H1 (cell line): Measurements from ENCODE around the gene COL10A1. TPM values are rescaled to one million over a fixed set of nuclear protein-coding genes. Genes with fewer than 3 reads are reported as not detected.

Source experiments
- CTCF ChIA-PET: fragments of 300-600 bp; sonication (Branson Sonifier 250); formaldehyde crosslinking; loops from one replicate; lab custom pipeline; 2021; ENCODE audit not compliant: partially characterized antibody; lab: Charles Lee
- POLR2A ChIA-PET: fragments of 300-600 bp; sonication (Branson Sonifier 250); formaldehyde crosslinking; loops from one replicate; lab custom pipeline; 2021; ENCODE audit warnings: inconsistent platforms; ENCODE audit not compliant: partially characterized antibody; lab: Charles Lee
- DNase-seq, 2 experiments: peaks; one replicate each; pipeline versions ENCODE4 v3.0.0 to v3.0.0-alpha.2; 2010 to 2022; ENCODE audit warnings: low spot score in 2 of 2, low read depth in 1 of 2, mixed read lengths in 1 of 2
- FAIRE-seq: peaks from 2 replicates; lab custom pipeline; 2011; peaks lifted over from hg19 to GRCh38; lab: Jason Lieb, UNC
- H2AFZ ChIP-seq: 2 replicates; pipeline ENCODE4 v1.8.1; 2012; ENCODE audit warnings: low read length, inconsistent platforms
- H2AK5ac ChIP-seq: 2 replicates; pipeline ENCODE4 v1.6.1; 2013; ENCODE audit warnings: low read depth, low read length
- H2BK120ac ChIP-seq: replicated peaks from 2 replicates; pipeline ENCODE3; 2013; ENCODE audit warnings: low read depth, low read length, inconsistent platforms
- H2BK12ac ChIP-seq: 2 replicates; pipeline ENCODE4 v1.6.1; 2013; ENCODE audit warnings: low read depth, low read length
- H2BK15ac ChIP-seq: 2 replicates; pipeline ENCODE4 v1.6.1; 2013; ENCODE audit warnings: low read length
- H2BK20ac ChIP-seq: 2 replicates; pipeline ENCODE4 v1.6.1; 2013; ENCODE audit warnings: low read length
- H2BK5ac ChIP-seq: 2 replicates; pipeline ENCODE4 v1.6.1; 2013; ENCODE audit warnings: low read depth, low read length
- H3K14ac ChIP-seq: 2 replicates; pipeline ENCODE4 v1.6.1; 2013; ENCODE audit warnings: inconsistent platforms; ENCODE audit not compliant: insufficient read length
- H3K18ac ChIP-seq: 2 replicates; pipeline ENCODE4 v1.6.1; 2013; ENCODE audit warnings: low read length; ENCODE audit errors: extremely low read depth
- H3K23ac ChIP-seq: 2 replicates; pipeline ENCODE4 v1.6.1; 2013; ENCODE audit warnings: inconsistent platforms; ENCODE audit not compliant: insufficient read length
- H3K23me2 ChIP-seq: 2 replicates; pipeline ENCODE4 v1.6.1; 2013; ENCODE audit warnings: low read depth, low read length
- H3K27ac ChIP-seq: 2 replicates; pipeline ENCODE4 v1.6.1; 2011; ENCODE audit warnings: low read depth, low read length, inconsistent platforms
- H3K27me3 ChIP-seq, 4 experiments: replicated peaks in 1 of 4; 1 replicate in 1 of 4; 2 replicates in 3 of 4; pipeline versions ENCODE4 v1.6.1 to v1.8.1; 2011 to 2013; ENCODE audit warnings: low read length in 3 of 4, mild to moderate bottlenecking in 3 of 4, inconsistent platforms in 2 of 4, mixed read lengths in 2 of 4, moderate library complexity in 1 of 4; ENCODE audit not compliant: control insufficient read depth in 3 of 4, insufficient read depth in 3 of 4; ENCODE audit errors: extremely low read depth in 1 of 4
- H3K36me3 ChIP-seq, 4 experiments: 2 replicates each; pipeline versions ENCODE4 v1.6.1 to v1.8.1; 2011 to 2013; ENCODE audit warnings: mild to moderate bottlenecking in 4 of 4, low read length in 3 of 4, moderate library complexity in 2 of 4, control low read depth in 1 of 4, inconsistent platforms in 1 of 4; ENCODE audit not compliant: insufficient read depth in 4 of 4, control insufficient read depth in 2 of 4
- H3K4ac ChIP-seq: replicated peaks from 2 replicates; pipeline ENCODE3; 2013; ENCODE audit warnings: low read length, low read depth, mixed read lengths, inconsistent platforms; ENCODE audit not compliant: insufficient read length
- H3K4me1 ChIP-seq, 4 experiments: replicated peaks in 1 of 4; 1 replicate in 1 of 4; 2 replicates in 3 of 4; pipeline versions ENCODE4 v1.6.1 to v1.8.1; 2011 to 2013; ENCODE audit warnings: low read length in 3 of 4, inconsistent platforms in 2 of 4, mixed read lengths in 1 of 4; ENCODE audit not compliant: insufficient read depth in 4 of 4, control insufficient read depth in 3 of 4
- H3K4me2 ChIP-seq, 2 experiments: 2 replicates each; pipeline versions ENCODE4 v1.6.1 to v1.8.1; 2011 to 2013; ENCODE audit warnings: low read depth in 2 of 2, low read length in 2 of 2, control low read depth in 1 of 2, inconsistent platforms in 1 of 2, mild to moderate bottlenecking in 1 of 2; ENCODE audit not compliant: insufficient read depth in 1 of 2
- H3K4me3 ChIP-seq, 4 experiments: fragments of 200-600, 300-600 bp in 1 of 4; sonication (generic), shearing (Covaris generic), sonication (Bioruptor Twin) in 1 of 4; 2 replicates each; pipeline versions ENCODE4 v1.5.1 to v1.8.1; 2011 to 2016; ENCODE audit warnings: low read length in 4 of 4, low read depth in 3 of 4, control low read depth in 2 of 4, inconsistent platforms in 2 of 4, mild to moderate bottlenecking in 2 of 4, mixed read lengths in 1 of 4, moderate library complexity in 1 of 4; ENCODE audit not compliant: insufficient read depth in 2 of 4; ENCODE audit errors: extremely low read depth in 1 of 4
- H3K56ac ChIP-seq: replicated peaks from 2 replicates; pipeline ENCODE3; 2013; ENCODE audit warnings: low read depth, mild to moderate bottlenecking, mixed read lengths, low read length, inconsistent platforms; ENCODE audit not compliant: insufficient read length
- H3K79me1 ChIP-seq: 2 replicates; pipeline ENCODE4 v1.6.1; 2013; ENCODE audit warnings: low read depth, low read length, control low read depth
- H3K79me2 ChIP-seq, 2 experiments: 2 replicates each; pipeline versions ENCODE4 v1.6.1 to v1.8.1; 2012 to 2013; ENCODE audit warnings: low read length in 2 of 2, mild to moderate bottlenecking in 2 of 2, inconsistent platforms in 1 of 2; ENCODE audit not compliant: insufficient read depth in 2 of 2, control insufficient read depth in 1 of 2
- H3K9ac ChIP-seq, 4 experiments: replicated peaks in 1 of 4; 1 replicate in 1 of 4; 2 replicates in 3 of 4; pipeline versions ENCODE4 v1.6.1 to v1.8.1; 2011 to 2013; ENCODE audit warnings: low read depth in 3 of 4, low read length in 3 of 4, control low read depth in 2 of 4, mild to moderate bottlenecking in 2 of 4, moderate library complexity in 2 of 4, inconsistent platforms in 1 of 4; ENCODE audit errors: extremely low read depth in 1 of 4
- H3K9me3 ChIP-seq, 2 experiments: 2 replicates each; pipeline versions ENCODE4 v1.6.1 to v1.8.1; 2012 to 2013; ENCODE audit warnings: mild to moderate bottlenecking in 2 of 2, moderate library complexity in 2 of 2, control low read depth in 1 of 2, inconsistent platforms in 1 of 2, low read depth in 1 of 2, low read length in 1 of 2, mixed read lengths in 1 of 2; ENCODE audit not compliant: insufficient read depth in 2 of 2
- H4K20me1 ChIP-seq, 2 experiments: replicated peaks in 1 of 2; 2 replicates each; pipeline versions ENCODE3 to v1.8.1; 2011 to 2013; ENCODE audit warnings: inconsistent platforms in 2 of 2, low read length in 2 of 2, mild to moderate bottlenecking in 1 of 2; ENCODE audit not compliant: insufficient read depth in 2 of 2, control insufficient read depth in 1 of 2
- H4K5ac ChIP-seq: 2 replicates; pipeline ENCODE4 v1.6.1; 2013; ENCODE audit warnings: low read length, low read depth, mixed read lengths, inconsistent platforms; ENCODE audit not compliant: insufficient read length
- H4K8ac ChIP-seq: 2 replicates; pipeline ENCODE4 v1.8.0; 2013; ENCODE audit warnings: mild to moderate bottlenecking, moderate library complexity, low read length, inconsistent platforms; ENCODE audit not compliant: insufficient read depth; ENCODE audit errors: extremely low read depth
- H4K91ac ChIP-seq: replicated peaks from 2 replicates; pipeline ENCODE3; 2013; ENCODE audit warnings: low read length, mixed read lengths, inconsistent platforms; ENCODE audit not compliant: insufficient read length
- ATF3 ChIP-seq: IDR thresholded peaks from 2 replicates; pipeline ENCODE4 v1.6.1; 2011; ENCODE audit warnings: low read depth, mild to moderate bottlenecking, low read length; ENCODE audit not compliant: insufficient read depth
- E2F6 ChIP-seq: IDR thresholded peaks from 2 replicates; pipeline ENCODE4 v1.6.1; 2012; ENCODE audit warnings: inconsistent platforms
- TAF7 ChIP-seq: optimal IDR thresholded peaks from 2 replicates; pipeline ENCODE3; 2011; ENCODE audit warnings: low read depth, mild to moderate bottlenecking, inconsistent platforms, low read length, moderate library complexity, borderline replicate concordance
- WGBS, 2 experiments: shearing (Covaris generic) in 1 of 2; methylation state at CpG; one replicate each; pipeline versions ENCODE4 v1.1.6 to v1.1.7; 2013 to 2015; ENCODE audit warnings: low lambda C conversion rate in 2 of 2, mixed read lengths in 2 of 2, inconsistent platforms in 1 of 2, low coverage in 1 of 2, missing lambda C conversion rate in 1 of 2; ENCODE audit not compliant: insufficient replicate concordance in 2 of 2, insufficient coverage in 1 of 2, insufficient read length in 1 of 2; ENCODE audit errors: extremely low coverage in 1 of 2, missing lambda C conversion rate in 1 of 2; 5-methylcytosine and 5-hydroxymethylcytosine counted together
- polyA plus RNA-seq, 7 experiments: library from polyadenylated mRNA; depleted of rRNA in 3 of 7; stranded (reverse) in 5 of 7; unstranded in 2 of 7; fragments of >200 nt in 5 of 7; fragments of 200-250 nt in 2 of 7; gene quantifications; 1 replicate in 5 of 7; 2 replicates in 1 of 7; 4 replicates in 1 of 7; pipeline versions ENCODE4 v1.2.1 to v1.2.3, GENCODE V29; 2011 to 2013; ENCODE audit warnings: missing spikeins in 2 of 7, mixed read lengths in 2 of 7
- total RNA-seq: library from RNA; stranded (reverse); fragmentation: NEBNext Ultra II Directional; extraction: Animal tissue kit (Norgen Biotek cat#: 25700); gene quantifications from 2 replicates; pipeline ENCODE4 v1.2.1, GENCODE V29; 2021

COL10A1 gene
- total and polyA plus RNA-seq, 2 of the 8 experiments (the other 6 are each of a cell fraction or from before 2014, with no cell fraction given), result not detected

GRCh38 chr6:116078945-116079344, 47.0 kb downstream of the COL10A1 start:
- no peak overlapping the region for H2BK120ac ChIP-seq
- no peak overlapping the region for H4K8ac ChIP-seq
- DNase-seq, result no peak
- H3K27me3 ChIP-seq, result no peaks in the 10 kb centered on the region
- no peaks in the 10 kb centered on the region for H3K79me2 ChIP-seq
- H3K27ac ChIP-seq, result no peak overlapping the region
- no peak overlapping the region for H2AK5ac ChIP-seq
- H3K36me3 ChIP-seq, result no peaks in the 10 kb centered on the region; a peak in 1 of 8 replicates
- POLR2A ChIA-PET, result no interaction called here
- H3K23me2 ChIP-seq, result no peaks in the 10 kb centered on the region
- H4K91ac ChIP-seq, result no peak overlapping the region
- no peak overlapping the region for H2AFZ ChIP-seq
- CTCF ChIA-PET, result interaction anchor here (0.7 to 2.4 kb wide), 7 partner anchors 9 to 66 kb away, joined by 3 to 8 read pairs (median 5); partner anchors contain the start of gene FRK
- H4K5ac ChIP-seq, result no peak overlapping the region
- H3K4me2 ChIP-seq, result no peak overlapping the region
- no peak overlapping the region for H2BK5ac ChIP-seq
- no peak overlapping the region for H3K23ac ChIP-seq
- H3K4ac ChIP-seq, result no peak overlapping the region
- no peak overlapping the region for H3K18ac ChIP-seq
- H3K56ac ChIP-seq, result no peak overlapping the region
- no peak overlapping the region for H2BK12ac ChIP-seq
- 97% methylated on average over 3 of the region's 3 CpGs; no CpG with 5 or more reads in 1 of the 2 experiments for WGBS, 2 experiments
- H3K9ac ChIP-seq, result no peak overlapping the region
- no peak overlapping the region for H2BK20ac ChIP-seq
- H3K79me1 ChIP-seq, result no peaks in the 10 kb centered on the region
- FAIRE-seq, result no peak
- H2BK15ac ChIP-seq, result no peak overlapping the region
- no peak overlapping the region for H3K4me3 ChIP-seq
- H3K9me3 ChIP-seq, result no peaks in the 10 kb centered on the region
- H4K20me1 ChIP-seq, result no peaks in the 10 kb centered on the region
- H3K4me1 ChIP-seq, result no peaks in the 10 kb centered on the region
- no peak overlapping the region for H3K14ac ChIP-seq
- TF ChIP-seq TAF7 (no peak), ATF3 (no peak), E2F6 (no peak)
